Fibroblast of lung (primary cell): ENCODE measurements around the gene SHQ1. TPM values are rescaled to one million over a fixed set of nuclear protein-coding genes. Genes with fewer than 3 reads are reported as not detected.

ENCODE experiments used
- DNase-seq, 2 donors: peaks; one replicate each; pipeline versions ENCODE4 v3.0.0 to v3.0.0-alpha.2; 2010; ENCODE audit warnings: low read depth in 2 of 2
- H2AFZ ChIP-seq: 2 replicates; pipeline ENCODE4 v1.5.1; 2012; ENCODE audit warnings: low read length, control low read depth, inconsistent platforms
- H3K27ac ChIP-seq: 2 replicates; pipeline ENCODE4 v1.5.1; 2011; ENCODE audit warnings: low read length, control low read depth; ENCODE audit not compliant: insufficient read depth
- H3K27me3 ChIP-seq: 2 replicates; pipeline ENCODE4 v1.5.1; 2011; ENCODE audit warnings: mild to moderate bottlenecking, low read length; ENCODE audit not compliant: control insufficient read depth, insufficient read depth
- H3K36me3 ChIP-seq: 2 replicates; pipeline ENCODE4 v1.5.1; 2011; ENCODE audit warnings: low read length; ENCODE audit not compliant: control insufficient read depth, insufficient read depth
- H3K4me1 ChIP-seq: 2 replicates; pipeline ENCODE4 v1.5.1; 2011; ENCODE audit warnings: low read length; ENCODE audit not compliant: control insufficient read depth, insufficient read depth; ENCODE audit errors: extremely low read depth
- H3K4me2 ChIP-seq: 2 replicates; pipeline ENCODE4 v1.5.1; 2011; ENCODE audit warnings: low read length, control low read depth; ENCODE audit not compliant: insufficient read depth; ENCODE audit errors: extremely low read depth
- H3K4me3 ChIP-seq, 4 experiments: fragments of 200-600 bp in 1 of 4; sonication (generic) in 1 of 4; replicated peaks in 1 of 4; 2 replicates each; pipeline ENCODE4 v1.5.1; 2011 to 2016; ENCODE audit warnings: low read length in 4 of 4, low read depth in 3 of 4, mild to moderate bottlenecking in 3 of 4, control low read depth in 2 of 4, inconsistent platforms in 1 of 4, mixed read lengths in 1 of 4; ENCODE audit not compliant: insufficient read depth in 1 of 4; ENCODE audit errors: control extremely low read depth in 1 of 4
- H3K79me2 ChIP-seq: 2 replicates; pipeline ENCODE4 v1.5.1; 2012; ENCODE audit warnings: mild to moderate bottlenecking, low read length, inconsistent platforms; ENCODE audit not compliant: control insufficient read depth, insufficient read depth
- H3K9ac ChIP-seq: 2 replicates; pipeline ENCODE4 v1.5.1; 2011; ENCODE audit warnings: mild to moderate bottlenecking, low read length, control low read depth; ENCODE audit not compliant: insufficient read depth
- H3K9me3 ChIP-seq: 2 replicates; pipeline ENCODE4 v1.5.1; 2012; ENCODE audit warnings: low read depth, low read length; ENCODE audit not compliant: control insufficient read depth, insufficient read depth
- H4K20me1 ChIP-seq: 2 replicates; pipeline ENCODE4 v1.5.1; 2011; ENCODE audit warnings: low read length; ENCODE audit not compliant: control insufficient read depth, insufficient read depth; ENCODE audit errors: extremely low read depth
- CTCF ChIP-seq, 2 donors: IDR thresholded peaks in 1 of 2; conservative IDR thresholded peaks in 1 of 2; 1 replicate in 1 of 2; 2 replicates in 1 of 2; pipeline ENCODE4 v1.5.1; 2011 to 2012; ENCODE audit warnings: low read length in 2 of 2, control low read depth in 1 of 2, inconsistent platforms in 1 of 2, low read depth in 1 of 2, mild to moderate bottlenecking in 1 of 2
- EZH2 ChIP-seq: IDR thresholded peaks from 2 replicates; pipeline ENCODE4 v1.5.1; 2012; ENCODE audit warnings: low read length, control low read depth, mild to moderate bottlenecking; ENCODE audit errors: missing control alignments
- polyA plus RNA-seq, 2 donors: library from polyadenylated mRNA; depleted of rRNA in 1 of 2; stranded (reverse) in 1 of 2; unstranded in 1 of 2; fragments of >200 nt; gene quantifications; 2 replicates each; pipeline ENCODE4 v1.2.1, GENCODE V29; 2011 to 2012; ENCODE audit warnings: missing spikeins in 1 of 2
- total RNA-seq: library from RNA; depleted of rRNA; stranded (reverse); fragments of >200 nt; gene quantifications from 2 replicates; pipeline ENCODE4 v1.2.1, GENCODE V29; 2014

The SHQ1 gene
- total and polyA plus RNA-seq, 2 donors (not counting 1 experiment from before 2014, with no cell fraction given) = 12.2 to 15.5 TPM

DNA sequence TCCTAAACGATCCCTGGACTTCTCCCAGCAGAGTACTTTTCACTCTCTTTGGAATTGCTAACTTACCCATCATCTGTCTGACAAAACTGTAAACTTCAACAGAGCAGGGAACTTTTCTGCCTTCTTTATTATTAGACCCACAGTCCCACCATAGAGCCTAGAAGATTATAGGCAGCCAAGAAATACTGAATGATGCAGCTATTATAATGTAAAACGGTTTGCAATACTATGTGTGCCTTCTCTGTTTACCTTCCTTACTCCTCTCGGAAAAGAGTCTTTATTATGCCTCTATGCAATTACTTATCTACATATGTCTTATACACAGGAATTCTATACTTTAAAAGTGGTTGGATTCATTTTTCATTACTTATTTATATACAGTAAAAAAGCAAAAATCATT lies 36.0 kb downstream of the SHQ1 start:
- H3K4me1 ChIP-seq = no peaks in the 10 kb centered on the region
- H3K27ac ChIP-seq = no peak overlapping the region
- no peak overlapping the region for H3K4me3 ChIP-seq
- no peak for DNase-seq
- H3K9ac ChIP-seq = no peak overlapping the region
- no peak overlapping the region for H2AFZ ChIP-seq
- no peaks in the 10 kb centered on the region for H3K36me3 ChIP-seq
- H3K27me3 ChIP-seq = no peaks in the 10 kb centered on the region
- H3K9me3 ChIP-seq = no peaks in the 10 kb centered on the region
- TF ChIP-seq CTCF (conservative IDR thresholded peaks at IDR 0.05 in 1 of 2, IDR thresholded peaks at IDR 0.05 in 1 of 2; ENCODE audit: low read depth in 1 of 2, low read length in 2 of 2) (no peak), EZH2 (no peak)
- no peaks in the 10 kb centered on the region for H4K20me1 ChIP-seq
- H3K4me2 ChIP-seq = no peak overlapping the region
- no peaks in the 10 kb centered on the region for H3K79me2 ChIP-seq

GRCh38 chr3:72811571-72811970 lies 36.7 kb downstream of the SHQ1 start:
- no peaks in the 10 kb centered on the region for H3K79me2 ChIP-seq
- no peak for DNase-seq
- H3K36me3 ChIP-seq = no peaks in the 10 kb centered on the region
- no peak overlapping the region for H3K9ac ChIP-seq
- TF ChIP-seq EZH2 (no peak), CTCF (conservative IDR thresholded peaks at IDR 0.05 in 1 of 2, IDR thresholded peaks at IDR 0.05 in 1 of 2; ENCODE audit: low read depth in 1 of 2, low read length in 2 of 2) (peak in 1 of 2 donors; percentile 3)
- H3K4me1 ChIP-seq = no peaks in the 10 kb centered on the region
- no peak overlapping the region for H2AFZ ChIP-seq
- H3K9me3 ChIP-seq = no peaks in the 10 kb centered on the region
- no peaks in the 10 kb centered on the region for H4K20me1 ChIP-seq
- H3K27me3 ChIP-seq = no peaks in the 10 kb centered on the region
- H3K4me2 ChIP-seq = no peak overlapping the region
- H3K4me3 ChIP-seq = no peak overlapping the region
- H3K27ac ChIP-seq = no peak overlapping the region

DNA sequence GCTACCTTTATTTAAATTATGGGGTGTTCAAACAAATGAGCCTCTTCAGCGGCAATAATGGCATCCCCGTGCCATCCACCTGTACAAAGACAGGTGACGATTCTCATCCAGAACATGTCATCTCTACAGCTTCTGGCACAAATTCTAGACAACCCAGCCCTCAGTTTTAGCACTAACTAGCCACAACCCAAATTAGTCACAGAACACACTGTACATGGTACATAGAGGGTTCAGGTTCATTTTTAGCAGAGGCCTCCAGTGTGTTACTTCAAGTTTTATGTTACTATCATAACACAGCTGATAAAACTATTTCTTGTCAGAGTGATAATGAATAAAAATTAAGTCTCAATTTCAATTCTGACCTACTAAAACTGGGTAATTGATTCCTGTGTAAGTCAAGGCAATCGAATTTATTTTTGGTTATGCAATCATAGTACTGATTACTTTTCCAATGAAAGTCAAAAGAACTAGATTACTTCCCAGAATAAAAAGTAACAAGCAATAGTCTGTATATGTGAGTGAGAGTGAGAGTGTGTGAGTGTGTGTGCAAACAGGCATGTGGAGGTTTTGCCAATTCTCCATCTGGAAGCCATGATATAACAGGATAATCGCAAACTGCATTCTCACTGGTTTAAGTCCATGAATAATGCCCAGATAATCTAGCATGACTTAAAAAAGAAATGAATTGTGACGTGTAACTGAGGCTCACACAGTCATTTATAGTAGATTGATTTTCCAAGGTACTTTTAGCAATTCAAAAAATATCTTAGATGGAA lies 37.4 kb downstream of the SHQ1 start:
- TF ChIP-seq CTCF (conservative IDR thresholded peaks at IDR 0.05 in 1 of 2, IDR thresholded peaks at IDR 0.05 in 1 of 2; ENCODE audit: low read depth in 1 of 2, low read length in 2 of 2) (no peak), EZH2 (no peak)
- Histone ChIP-seq H2AFZ (no peak overlapping the region), H3K9me3 (no peaks in the 10 kb centered on the region), H3K4me1 (no peaks in the 10 kb centered on the region), H3K4me3 (no peak overlapping the region), H3K79me2 (no peaks in the 10 kb centered on the region), H3K36me3 (no peaks in the 10 kb centered on the region), H3K27me3 (no peaks in the 10 kb centered on the region), H3K9ac (no peak overlapping the region), H3K4me2 (no peak overlapping the region), H3K27ac (no peak overlapping the region), H4K20me1 (no peaks in the 10 kb centered on the region)
- peak in 1 of 2 donors; percentile 55 for DNase-seq
